GM12801 (cell line): ENCODE measurements around the gene UCK2.

Experiments used
- CTCF ChIP-seq: IDR thresholded peaks from one replicate; pipeline ENCODE4 v1.5.1; 2011; ENCODE audit warnings: control low read depth; ENCODE audit not compliant: insufficient read length; ENCODE audit errors: extremely low read depth

UCK2 gene

GRCh38 chr1:165892935-165893334, 65.5 kb downstream of the UCK2 start:
- TF ChIP-seq CTCF = no peak

- no peak for TF ChIP-seq CTCF
Observed at GRCh38 chr1:165893507-165893906, 66.1 kb downstream of the UCK2 start.

DNA sequence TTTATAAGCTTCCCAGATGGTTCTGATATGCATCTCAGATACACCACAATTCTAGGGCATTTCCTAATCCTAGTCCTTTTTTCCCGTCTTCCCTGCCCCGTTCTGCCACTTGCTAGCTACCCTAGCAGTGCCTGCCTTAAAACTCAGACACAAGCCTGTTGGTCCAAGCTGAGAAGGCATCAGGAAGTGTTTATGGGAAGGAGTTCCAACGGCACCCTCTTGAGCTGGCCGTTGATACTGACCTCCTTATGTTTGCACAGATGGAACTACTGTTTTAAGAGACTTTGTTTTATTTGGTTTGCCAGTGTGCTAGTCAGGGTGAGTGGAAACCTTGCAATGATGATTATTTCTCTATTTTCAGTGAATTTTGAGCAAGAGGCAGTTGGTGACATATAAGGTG, 67.2 kb downstream of the UCK2 start:
- TF ChIP-seq CTCF = no peak

DNA sequence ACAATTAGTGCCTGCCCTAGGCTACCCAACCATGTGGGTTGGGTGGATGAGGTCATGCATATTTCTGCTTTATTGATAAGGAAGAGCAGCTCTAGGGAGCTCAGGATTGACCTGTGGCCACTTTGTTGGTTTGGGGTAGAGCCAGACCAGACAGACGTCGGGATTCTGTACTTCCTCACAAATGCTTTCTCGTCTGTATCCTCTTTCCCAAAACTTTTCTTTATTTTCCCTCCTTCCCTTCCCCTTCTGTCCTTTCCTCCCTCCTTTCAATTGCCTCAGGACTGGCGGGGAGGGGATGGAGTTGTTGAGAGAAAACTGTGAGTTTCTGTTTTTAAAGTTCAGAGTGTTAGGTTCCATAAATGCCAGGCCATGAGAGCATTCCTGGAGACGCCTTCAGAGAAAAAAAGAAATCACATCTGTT, 68.0 kb downstream of the UCK2 start:
- TF ChIP-seq CTCF = no peak

DNA sequence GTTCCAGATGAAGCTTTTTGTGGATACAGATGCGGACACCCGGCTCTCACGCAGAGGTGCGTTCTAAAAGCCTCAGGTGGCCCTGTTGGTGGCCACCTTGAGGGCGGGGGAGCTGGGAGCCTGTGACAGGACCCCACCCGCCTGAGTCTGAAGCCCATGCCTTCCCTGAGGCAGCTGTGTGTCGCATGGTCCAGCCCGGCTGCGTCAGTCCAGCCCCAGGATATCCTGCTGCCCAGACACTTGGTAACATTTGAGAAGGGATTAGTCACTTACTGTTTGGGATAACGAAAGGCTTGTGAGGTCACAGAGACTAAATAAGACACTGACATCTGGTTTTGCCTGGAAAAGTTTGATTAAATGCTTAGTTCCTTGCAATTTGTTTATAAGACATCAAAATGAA, 68.9 kb downstream of the UCK2 start:
- TF ChIP-seq CTCF = no peak

- no peak for TF ChIP-seq CTCF
Observed at GRCh38 chr1:165897326-165898303, 70.2 kb downstream of the UCK2 start.

DNA sequence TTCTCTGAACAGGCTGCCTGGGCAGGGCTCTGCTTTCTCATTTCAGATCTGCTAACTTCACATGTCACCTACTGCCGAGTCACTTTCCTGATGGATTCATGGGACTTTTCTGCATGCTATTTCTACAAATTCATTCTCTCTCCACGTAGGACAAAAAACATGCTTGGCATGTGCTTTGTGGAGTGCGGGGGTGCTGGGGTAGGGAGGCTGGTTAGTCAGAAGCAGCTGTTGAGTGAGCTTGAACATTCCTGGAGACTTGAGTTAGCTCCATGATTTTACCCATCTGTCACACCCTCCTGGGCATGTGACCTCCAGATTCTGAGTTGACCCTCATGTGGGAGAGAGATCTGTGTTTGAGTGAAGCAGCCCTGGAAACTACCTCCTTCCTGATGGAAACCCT, 71.4 kb downstream of the UCK2 start:
- no peak for TF ChIP-seq CTCF
